ENCODE results near the gene SLAMF1.
"Not testable (repeated sequence)": the region's sequence is repeated elsewhere in the genome, so short reads cannot be mapped to it uniquely, and the experiment has no call there.

The SLAMF1 gene

DNA sequence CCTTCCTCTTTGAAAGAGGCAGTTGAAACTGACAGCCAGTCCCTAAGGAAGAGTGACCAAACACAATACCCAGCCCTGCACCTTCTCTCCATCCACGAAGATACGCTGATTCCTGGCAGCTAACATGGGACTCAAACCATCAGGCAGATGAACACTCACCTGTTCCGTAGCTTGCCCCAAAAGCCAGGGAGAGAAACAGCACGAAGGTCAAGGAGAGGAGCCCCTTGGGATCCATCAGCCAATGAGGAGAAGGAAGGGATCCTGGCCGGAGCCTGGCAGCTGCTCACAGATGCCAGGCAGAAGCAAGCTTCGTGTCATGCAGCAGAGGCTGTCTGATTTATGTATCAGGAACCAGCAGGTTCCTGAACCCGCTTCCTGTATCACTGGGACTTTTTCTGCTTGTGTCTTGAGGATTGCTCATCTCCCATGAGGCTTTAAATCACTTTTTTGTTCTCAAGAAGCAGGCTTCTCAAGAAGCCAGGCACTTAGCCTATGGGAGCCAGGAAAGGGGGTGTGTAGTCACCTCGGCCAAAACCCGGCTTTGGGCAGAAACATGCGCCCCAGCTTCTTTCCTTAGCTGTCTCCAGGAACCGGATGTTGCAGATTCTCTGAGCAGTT lies at the start of gene SLAMF1:
Gene SLAMF1, minus strand, starts transcription at position 334 of the 618 bp plus-strand sequence. Its CDS starts 99 bp downstream, at position 235.
- DNase-seq (ENCODE audit: low read depth in 2 of 2): no peak

- not testable (repeated sequence) for DNase-seq (ENCODE audit: low read depth in 2 of 2)
Observed at GRCh38 chr1:160692390-160692789, 45.5 kb upstream of the SLAMF1 start.

DNA sequence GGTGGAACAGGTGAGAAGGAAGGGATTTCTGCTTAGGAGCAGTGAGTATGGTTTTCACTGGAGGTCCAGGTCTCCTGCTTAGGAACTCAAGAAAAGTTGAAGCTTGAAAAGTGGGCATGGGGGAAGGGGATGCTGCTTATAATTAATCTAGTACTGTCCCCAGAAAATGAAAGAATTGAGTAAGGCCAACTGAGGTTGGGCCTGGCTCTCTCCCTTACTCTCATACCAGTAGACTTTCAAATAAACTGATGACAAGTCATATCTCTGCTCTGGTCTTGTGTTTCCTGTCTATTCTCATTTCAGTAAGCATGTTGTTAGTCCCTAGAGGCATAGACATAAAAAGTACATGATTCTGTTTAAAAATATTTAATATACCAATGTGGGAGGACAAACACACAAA lies 38.4 kb upstream of the SLAMF1 start:
- no peak for DNase-seq (ENCODE audit: low read depth in 2 of 2)

GRCh38 chr1:160682983-160683865 lies 36.4 kb upstream of the SLAMF1 start:
- DNase-seq (ENCODE audit: low read depth in 2 of 2): no peak

DNA sequence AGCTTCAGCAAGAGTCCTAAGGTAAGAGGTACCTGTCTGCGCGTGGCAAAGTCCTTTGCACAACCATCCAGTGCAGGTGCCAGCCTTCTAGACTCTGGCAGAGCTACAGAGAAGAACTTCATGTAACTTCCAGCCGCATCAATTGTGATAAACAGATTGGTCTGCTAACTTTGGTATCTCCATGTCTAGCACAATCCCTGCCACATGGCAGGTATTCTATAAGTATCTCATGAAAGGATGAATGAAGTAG lies 35.0 kb upstream of the SLAMF1 start:
- no peak for DNase-seq (ENCODE audit: low read depth in 2 of 2)

- DNase-seq (ENCODE audit: low read depth in 2 of 2): peak; percentile 75 to 81
Observed at GRCh38 chr1:160681066-160681890, 34.4 kb upstream of the SLAMF1 start.

DNA sequence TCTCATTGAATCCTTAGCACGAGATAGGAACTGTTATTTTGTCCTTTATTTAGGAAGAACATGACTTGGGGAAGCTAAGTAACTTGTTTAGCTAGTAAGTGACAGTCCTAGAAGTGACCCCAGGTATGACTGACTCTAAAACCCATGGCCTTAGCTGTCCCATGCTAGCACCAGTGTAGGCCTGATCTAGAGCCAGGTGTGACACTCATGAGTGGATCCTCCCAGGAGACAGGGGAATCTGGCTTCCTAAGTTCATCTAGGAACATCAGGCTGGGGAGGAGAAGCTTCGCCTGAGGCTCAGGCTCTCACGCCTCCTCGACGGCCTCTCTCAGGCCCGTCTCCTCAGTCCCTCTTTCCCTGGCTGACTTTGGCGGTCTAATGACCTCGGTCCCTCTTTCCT lies 33.6 kb upstream of the SLAMF1 start:
- no peak for DNase-seq (ENCODE audit: low read depth in 2 of 2)

DNA sequence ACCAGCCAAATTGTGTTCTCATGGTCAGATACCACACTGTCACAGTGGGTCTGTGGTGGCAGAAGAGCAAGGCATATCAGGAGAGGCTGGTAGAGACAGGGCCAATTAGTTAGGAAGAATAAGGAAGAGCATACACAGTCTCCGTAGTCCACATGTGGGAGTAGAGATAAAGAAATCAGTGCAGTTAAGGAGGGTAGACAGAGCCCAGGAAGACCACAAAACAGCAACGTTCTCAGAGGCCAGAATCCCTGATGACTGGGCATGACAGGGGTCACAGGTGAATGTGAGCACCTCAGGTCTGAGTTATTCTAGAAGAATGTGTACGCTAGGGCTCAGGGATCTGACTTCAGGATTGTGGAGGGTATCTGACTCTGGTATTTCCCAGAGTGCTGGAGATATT lies 33.0 kb upstream of the SLAMF1 start:
- no peak for DNase-seq (ENCODE audit: low read depth in 2 of 2)

DNA sequence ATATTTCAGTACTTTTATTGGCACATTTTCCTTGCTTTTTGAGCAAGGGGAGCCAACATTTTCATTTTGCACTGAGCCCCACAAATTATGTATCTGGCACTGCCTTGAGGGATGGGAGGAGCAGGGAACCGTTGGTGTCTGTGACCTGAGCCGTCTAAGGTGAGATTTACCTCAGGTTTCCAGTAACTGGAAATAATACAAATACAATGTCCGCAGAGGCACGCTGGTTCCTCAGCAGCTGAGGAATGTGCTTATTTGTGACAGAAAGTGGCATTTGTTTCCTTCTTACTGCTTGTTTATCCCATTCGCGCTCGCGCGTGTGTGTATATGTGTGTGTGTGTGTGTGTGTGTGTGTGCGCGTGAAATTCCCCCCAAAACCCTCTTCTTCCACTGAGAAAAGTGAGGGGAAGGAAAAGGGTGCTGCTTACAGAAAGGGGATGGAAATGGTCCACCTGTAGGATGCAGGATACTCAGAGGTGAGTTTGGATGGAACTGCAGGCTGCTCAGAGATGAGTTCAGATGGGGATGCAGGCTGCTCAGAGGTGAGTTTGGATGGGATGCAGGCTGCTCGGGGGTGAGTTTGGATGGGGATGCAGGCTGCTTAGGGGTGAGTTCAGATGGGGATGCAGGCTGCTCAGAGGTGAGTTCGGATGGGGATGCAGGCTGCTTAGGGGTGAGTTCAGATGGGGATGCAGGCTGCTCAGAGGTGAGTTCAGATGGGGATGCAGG lies 30.2 kb upstream of the SLAMF1 start:
- DNase-seq (ENCODE audit: low read depth in 2 of 2): no peak

DNA sequence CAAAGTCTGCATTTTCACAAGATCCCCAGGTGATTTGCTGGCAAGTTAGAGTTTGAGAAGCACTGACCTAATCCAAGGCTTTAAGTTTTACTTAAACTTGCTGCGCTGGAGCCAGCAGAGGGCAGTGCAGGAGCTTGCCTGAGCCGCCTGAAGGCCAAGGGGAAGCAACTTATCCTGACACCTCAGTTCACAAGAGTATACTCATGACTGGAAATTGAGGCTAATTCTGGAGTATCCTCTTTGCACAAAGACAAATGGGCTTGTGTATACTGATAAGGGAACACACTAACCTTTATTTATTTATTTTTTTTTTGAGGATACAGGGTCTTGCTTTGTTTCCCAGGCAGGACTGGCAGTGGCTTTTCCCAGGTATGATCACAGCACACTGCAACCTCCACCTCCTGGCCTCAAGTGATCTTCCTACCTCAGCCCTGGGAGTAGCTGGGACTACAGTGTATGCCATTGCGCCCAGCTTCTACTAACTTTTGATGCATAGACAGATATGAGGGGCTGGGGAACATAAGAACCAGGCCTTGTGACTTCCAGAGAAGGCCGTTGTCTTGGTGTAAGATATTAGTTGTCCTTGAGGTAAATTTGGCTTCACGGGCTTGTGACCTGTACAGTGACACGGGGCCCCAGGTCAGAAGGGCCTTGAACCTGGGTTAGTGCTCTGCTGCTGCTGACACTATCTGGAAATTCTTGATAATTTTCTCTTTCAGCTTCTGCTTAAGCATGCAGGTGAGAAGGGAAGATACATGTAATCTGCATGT lies 29.0 kb upstream of the SLAMF1 start:
- peak; percentile 60 to 64 for DNase-seq (ENCODE audit: low read depth in 2 of 2)

DNA sequence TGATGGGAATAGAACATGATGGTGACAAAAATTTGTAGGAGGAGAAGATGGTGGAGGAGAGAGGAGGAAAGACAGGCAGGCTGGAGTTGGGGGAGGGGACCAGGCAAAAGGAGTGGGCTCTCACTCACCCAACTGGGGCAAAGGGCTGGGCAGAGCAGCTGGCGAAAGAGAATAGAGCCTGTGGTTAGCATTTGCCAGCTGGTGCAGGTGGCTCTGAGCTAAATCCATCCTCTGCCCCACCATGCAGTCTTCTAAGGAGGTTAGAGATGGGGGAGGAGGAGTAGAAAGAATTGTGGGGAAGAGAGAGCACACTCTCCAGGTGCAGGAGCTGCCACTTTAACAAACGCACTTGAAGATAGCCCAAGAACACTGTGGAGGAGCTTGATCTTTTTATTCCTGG lies 27.6 kb upstream of the SLAMF1 start:
- no peak for DNase-seq (ENCODE audit: low read depth in 2 of 2)

DNA sequence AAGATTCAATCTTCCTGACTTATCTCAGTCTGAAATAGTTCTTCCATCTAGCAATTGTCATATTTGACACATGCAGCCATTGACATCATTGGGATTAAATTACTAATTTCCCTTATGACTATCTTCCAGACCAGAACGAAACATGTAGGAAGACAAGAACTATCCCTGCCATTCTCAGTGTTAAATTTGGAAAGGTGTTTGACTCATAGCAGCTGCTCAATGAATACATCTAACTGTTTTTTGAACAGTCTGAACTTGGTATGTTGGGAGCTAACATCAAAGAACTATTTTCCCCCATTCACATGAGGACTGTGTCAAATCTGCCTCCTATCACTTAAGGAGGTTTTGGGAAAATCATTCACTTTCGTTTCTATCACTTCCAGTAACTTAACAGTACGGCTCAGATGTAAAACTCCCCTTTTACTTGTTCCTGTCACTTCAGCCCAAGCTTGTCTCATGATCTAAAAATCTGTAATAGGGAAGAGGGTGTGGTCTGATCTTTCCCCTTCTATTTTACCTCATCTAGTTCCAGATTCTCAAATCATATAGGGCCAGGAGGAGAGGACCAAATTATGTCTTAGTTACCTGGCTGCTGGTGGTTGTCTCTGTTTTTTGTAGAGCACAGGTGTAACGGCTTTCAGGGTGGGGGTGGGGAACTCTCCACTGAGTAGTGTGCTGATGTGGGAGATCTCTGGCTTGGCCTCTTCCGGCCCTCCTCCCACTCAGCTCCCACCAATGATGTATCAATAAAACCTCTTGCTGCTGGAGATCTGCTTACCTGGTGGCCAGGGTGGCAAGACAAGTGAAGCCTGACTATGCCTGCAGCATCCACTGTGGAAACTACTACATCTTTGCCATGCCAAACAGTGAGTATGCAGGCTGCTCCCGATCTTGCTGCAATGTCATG lies 26.2 kb upstream of the SLAMF1 start:
- DNase-seq (ENCODE audit: low read depth in 2 of 2): no peak

- no peak for DNase-seq (ENCODE audit: low read depth in 2 of 2)
Observed at GRCh38 chr1:160671603-160672517, 25.0 kb upstream of the SLAMF1 start.

DNA sequence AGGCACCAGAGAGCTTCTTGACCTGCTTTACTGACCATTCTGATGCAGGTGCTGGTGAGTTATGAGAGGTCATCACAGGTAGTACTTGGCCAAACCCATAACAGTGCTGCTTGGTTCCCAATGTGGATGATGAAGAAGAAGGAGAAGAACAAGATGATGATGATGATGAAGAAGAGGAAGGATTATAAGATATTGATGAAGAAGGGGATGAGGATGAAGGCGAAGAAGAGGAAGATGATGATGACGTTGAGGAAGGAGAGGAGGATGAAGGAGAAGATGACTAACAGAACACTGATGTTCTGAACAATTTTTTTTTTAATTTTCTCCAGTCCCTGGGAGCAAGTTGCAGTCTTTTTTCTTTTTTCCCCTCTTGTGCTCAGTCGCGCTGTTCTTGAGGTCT lies 23.9 kb upstream of the SLAMF1 start:
- DNase-seq (ENCODE audit: low read depth in 2 of 2): no peak

GRCh38 chr1:160669802-160670201 lies 23.0 kb upstream of the SLAMF1 start:
- no peak for DNase-seq (ENCODE audit: low read depth in 2 of 2)

GRCh38 chr1:160669276-160669675 lies 22.4 kb upstream of the SLAMF1 start:
- DNase-seq (ENCODE audit: low read depth in 2 of 2): no peak

DNA sequence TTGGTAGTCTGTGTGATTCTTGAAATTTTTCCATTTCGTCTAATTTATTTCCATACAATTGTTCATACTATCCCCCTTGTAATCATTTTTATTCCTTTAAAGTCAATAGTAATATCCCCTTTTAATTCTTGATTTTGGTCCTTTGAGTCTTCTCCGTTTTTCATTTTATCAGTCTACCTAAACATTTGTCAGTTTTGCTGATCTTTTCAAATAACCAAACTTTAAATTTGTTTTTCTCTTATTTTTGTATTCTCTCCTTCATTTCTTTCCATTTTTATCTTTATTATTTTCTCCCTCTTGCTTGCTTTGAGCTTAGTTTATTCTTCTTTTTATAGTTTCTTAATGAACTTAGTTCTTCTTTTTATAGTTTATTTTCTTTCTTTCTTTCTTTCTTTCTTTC lies 21.1 kb upstream of the SLAMF1 start:
- DNase-seq (ENCODE audit: low read depth in 2 of 2): no peak

GRCh38 chr1:160666079-160666442 lies 19.2 kb upstream of the SLAMF1 start:
- DNase-seq (ENCODE audit: low read depth in 2 of 2): no peak

All from stimulated activated CD8-positive, alpha-beta memory T cell treated with anti-CD3 and anti-CD28 coated beads, Interleukin-15, amount 100 ng/mL, for 48 hours (primary cell).